Gastroesophageal sphincter (tissue), 4 donors: ENCODE data around the gene CTNND2. TPM values are rescaled to one million over a fixed set of nuclear protein-coding genes. Genes with fewer than 3 reads are reported as not detected.

Source experiments
- ATAC-seq: fragments of 150-250 bp; one replicate; pipeline ENCODE4 v1.9.1; 2016; ENCODE audit warnings: mild to moderate bottlenecking, moderate library complexity
- H3K27ac ChIP-seq, 4 donors: fragments of 200-600 bp; sonication (generic) in 3 of 4; 1 replicate in 3 of 4; 2 replicates in 1 of 4; pipeline ENCODE4 v1.5.1; 2016 to 2019
- H3K27me3 ChIP-seq: fragments of 200-600 bp; sonication (generic); one replicate; pipeline ENCODE4 v1.5.1; 2019
- H3K36me3 ChIP-seq, 2 donors: fragments of 200-600 bp; sonication (generic); one replicate each; pipeline ENCODE4 v1.5.1; 2019; ENCODE audit warnings: control low read depth in 1 of 2
- H3K4me1 ChIP-seq, 3 donors: fragments of 200-600 bp; sonication (generic); 1 replicate in 2 of 3; 2 replicates in 1 of 3; pipeline ENCODE4 v1.5.1; 2016 to 2019; ENCODE audit warnings: control low read depth in 2 of 3
- H3K4me3 ChIP-seq, 2 donors: fragments of 200-600 bp; sonication (generic); one replicate each; pipeline ENCODE4 v1.5.1; 2019; ENCODE audit warnings: mild to moderate bottlenecking in 1 of 2, moderate library complexity in 1 of 2
- H3K9me3 ChIP-seq, 3 donors: fragments of 200-600 bp; sonication (generic); one replicate each; pipeline ENCODE4 v1.5.1; 2017 to 2019; ENCODE audit warnings: control low read depth in 2 of 3
- EP300 ChIP-seq: sonication (generic); formaldehyde crosslinking; IDR thresholded peaks from one replicate; pipeline ENCODE4 v1.6.1; 2017; ENCODE audit warnings: antibody characterized with exemption, mild to moderate bottlenecking
- POLR2A ChIP-seq, 2 donors: fragments of 450-650 bp; IDR thresholded peaks; one replicate each; pipeline ENCODE4 v1.6.1; 2017; ENCODE audit warnings: antibody characterized with exemption in 2 of 2, mild to moderate bottlenecking in 2 of 2, moderate library complexity in 1 of 2
- POLR2AphosphoS5 ChIP-seq: sonication (generic); formaldehyde crosslinking; IDR thresholded peaks from one replicate; pipeline ENCODE4 v1.6.1; 2017; ENCODE audit warnings: antibody characterized with exemption
- WGBS, 2 donors: methylation state at CpG; one replicate each; pipeline ENCODE4 v1.1.5; 2018; ENCODE audit warnings: low coverage in 1 of 2; 5-methylcytosine and 5-hydroxymethylcytosine counted together
- total RNA-seq, 4 donors: library from RNA; depleted of rRNA; stranded (reverse); fragments of >200 nt; gene quantifications; one replicate each; pipeline ENCODE4 v1.1.0, GENCODE V29; 2016
- TF ChIP-seq, protein P1 (sequence below), 4 experiments: fragments of 200-600 bp in 2 of 4; fragments of 450-650 bp in 2 of 4; sonication (generic) in 1 of 4; IDR thresholded peaks; one replicate each; pipeline ENCODE4 v1.5.1; 2017 to 2019; ENCODE audit warnings: antibody characterized with exemption in 4 of 4, mild to moderate bottlenecking in 2 of 4, moderate library complexity in 2 of 4

The CTNND2 gene
- total RNA-seq, 4 donors from 2014 or later, result 0.40 to 3.1 (median 1.9) TPM

DNA sequence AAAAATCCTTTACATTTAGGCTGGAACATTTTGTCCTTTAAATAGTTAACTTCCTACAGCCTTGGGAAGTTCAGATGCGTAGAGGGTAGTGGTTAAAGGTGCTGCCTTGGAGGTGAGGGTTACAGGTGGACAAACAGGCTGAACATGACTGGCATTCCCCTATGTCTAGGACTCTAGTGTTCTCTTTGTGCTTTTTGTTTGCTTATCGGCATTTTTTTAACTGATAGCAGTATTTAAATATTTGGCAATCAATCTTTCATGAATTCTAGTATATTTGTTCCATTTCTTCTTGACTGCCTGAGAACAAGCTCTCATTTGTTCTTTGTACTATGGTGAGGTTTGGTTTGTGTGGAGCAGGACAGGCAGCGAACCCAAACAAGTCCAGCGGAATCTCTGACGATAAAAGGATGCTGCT, 307.6 kb downstream of the CTNND2 start:
- no peak for ATAC-seq
- Histone ChIP-seq H3K27me3 (no peaks in the 10 kb centered on the region), H3K4me3 (no peak overlapping the region), H3K27ac (no peak overlapping the region), H3K4me1 (no peaks in the 10 kb centered on the region), H3K36me3 (no peaks in the 10 kb centered on the region), H3K9me3 (no peaks in the 10 kb centered on the region)
- 75 to 83% methylated on average over 3 to 5 of the region's 5 CpGs for WGBS, 2 donors
- no peak for TF ChIP-seq EP300
- TF ChIP-seq POLR2A (IDR thresholded peaks at IDR 0.05), result no peak
- TF ChIP-seq POLR2AphosphoS5, result no peak
- TF ChIP-seq, protein P1, sequence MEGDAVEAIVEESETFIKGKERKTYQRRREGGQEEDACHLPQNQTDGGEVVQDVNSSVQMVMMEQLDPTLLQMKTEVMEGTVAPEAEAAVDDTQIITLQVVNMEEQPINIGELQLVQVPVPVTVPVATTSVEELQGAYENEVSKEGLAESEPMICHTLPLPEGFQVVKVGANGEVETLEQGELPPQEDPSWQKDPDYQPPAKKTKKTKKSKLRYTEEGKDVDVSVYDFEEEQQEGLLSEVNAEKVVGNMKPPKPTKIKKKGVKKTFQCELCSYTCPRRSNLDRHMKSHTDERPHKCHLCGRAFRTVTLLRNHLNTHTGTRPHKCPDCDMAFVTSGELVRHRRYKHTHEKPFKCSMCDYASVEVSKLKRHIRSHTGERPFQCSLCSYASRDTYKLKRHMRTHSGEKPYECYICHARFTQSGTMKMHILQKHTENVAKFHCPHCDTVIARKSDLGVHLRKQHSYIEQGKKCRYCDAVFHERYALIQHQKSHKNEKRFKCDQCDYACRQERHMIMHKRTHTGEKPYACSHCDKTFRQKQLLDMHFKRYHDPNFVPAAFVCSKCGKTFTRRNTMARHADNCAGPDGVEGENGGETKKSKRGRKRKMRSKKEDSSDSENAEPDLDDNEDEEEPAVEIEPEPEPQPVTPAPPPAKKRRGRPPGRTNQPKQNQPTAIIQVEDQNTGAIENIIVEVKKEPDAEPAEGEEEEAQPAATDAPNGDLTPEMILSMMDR (IDR thresholded peaks at IDR 0.05), result no peak

- TF ChIP-seq, protein P1 (IDR thresholded peaks at IDR 0.05), result no peak
- TF ChIP-seq EP300 (no peak), POLR2A (IDR thresholded peaks at IDR 0.05) (no peak), POLR2AphosphoS5 (no peak)
- no peak for ATAC-seq
- H3K4me1 ChIP-seq, result no peaks in the 10 kb centered on the region
- 25 to 40% methylated on average over 1 of the region's 1 CpG for WGBS, 2 donors
- no peaks in the 10 kb centered on the region for H3K9me3 ChIP-seq
- H3K4me3 ChIP-seq, result no peak overlapping the region
- no peaks in the 10 kb centered on the region for H3K27me3 ChIP-seq
- H3K27ac ChIP-seq, result no peak overlapping the region
- no peaks in the 10 kb centered on the region for H3K36me3 ChIP-seq
Observed at GRCh38 chr5:11596185-11596584, 308.1 kb downstream of the CTNND2 start.

DNA sequence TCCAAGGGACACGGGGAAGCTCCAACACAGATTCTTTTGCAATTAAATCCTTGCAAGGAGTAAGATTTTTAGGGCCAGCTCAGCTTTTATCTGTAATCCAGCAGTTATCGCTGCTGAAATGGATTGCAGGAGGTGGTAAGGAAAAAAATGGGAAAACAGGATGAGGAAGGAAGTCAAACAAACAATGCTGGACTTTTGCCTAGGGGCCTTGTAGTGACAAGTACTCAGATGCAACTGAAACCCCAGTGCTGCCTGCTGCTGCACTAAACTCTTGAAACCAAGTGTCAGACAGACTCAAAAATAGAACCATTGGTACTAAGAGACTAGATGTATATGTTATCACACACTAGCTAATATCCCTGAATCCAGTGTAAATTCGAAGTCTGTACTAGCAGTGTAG, 309.2 kb downstream of the CTNND2 start:
- Histone ChIP-seq H3K27ac (no peak overlapping the region), H3K9me3 (no peaks in the 10 kb centered on the region), H3K4me1 (no peaks in the 10 kb centered on the region), H3K4me3 (no peak overlapping the region), H3K36me3 (no peaks in the 10 kb centered on the region), H3K27me3 (no peaks in the 10 kb centered on the region)
- ATAC-seq, result no peak
- WGBS, 2 donors, result 20 to 29% methylated on average over 3 of the region's 3 CpGs
- TF ChIP-seq, protein P1 (IDR thresholded peaks at IDR 0.05), result no peak
- TF ChIP-seq POLR2A (IDR thresholded peaks at IDR 0.05), result no peak
- no peak for TF ChIP-seq POLR2AphosphoS5
- no peak for TF ChIP-seq EP300

- TF ChIP-seq EP300, result no peak
- TF ChIP-seq, protein P1 (IDR thresholded peaks at IDR 0.05), result no peak
- no peak for TF ChIP-seq POLR2AphosphoS5
- TF ChIP-seq POLR2A (IDR thresholded peaks at IDR 0.05), result no peak
- no peaks in the 10 kb centered on the region for H3K27me3 ChIP-seq
- H3K9me3 ChIP-seq, result no peaks in the 10 kb centered on the region
- H3K27ac ChIP-seq, result no peak overlapping the region
- no peaks in the 10 kb centered on the region for H3K4me1 ChIP-seq
- H3K4me3 ChIP-seq, result no peak overlapping the region
- no peaks in the 10 kb centered on the region for H3K36me3 ChIP-seq
- ATAC-seq, result no peak
- 79 to 90% methylated on average over 2 of the region's 2 CpGs for WGBS, 2 donors
Observed at GRCh38 chr5:11594021-11594420, 310.2 kb downstream of the CTNND2 start.

DNA sequence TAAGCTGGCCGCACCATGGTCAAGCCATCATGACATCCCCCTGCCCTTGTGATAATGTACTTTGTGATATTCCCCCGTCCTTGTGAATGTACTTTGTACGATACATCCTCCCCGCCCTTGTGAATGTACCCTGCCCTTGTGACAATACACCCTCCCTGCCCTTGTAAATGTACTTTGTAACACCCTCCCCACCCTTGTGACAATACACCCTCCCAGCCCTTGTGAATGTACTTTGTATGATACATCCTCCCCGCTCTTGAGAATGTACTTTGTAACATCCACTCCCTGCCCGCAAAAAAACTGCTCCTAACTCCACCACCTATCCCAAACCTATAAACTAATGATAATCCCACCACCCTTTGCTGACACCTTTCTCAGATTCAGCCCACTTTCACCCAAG, 313.8 kb downstream of the CTNND2 start:
- Histone ChIP-seq H3K4me3 (no peak overlapping the region), H3K36me3 (no peaks in the 10 kb centered on the region), H3K4me1 (no peaks in the 10 kb centered on the region), H3K27me3 (peaks cover 5% of the 10 kb centered on the region), H3K27ac (no peak overlapping the region), H3K9me3 (no peaks in the 10 kb centered on the region)
- ATAC-seq, result no peak
- TF ChIP-seq POLR2AphosphoS5 (no peak), EP300 (no peak)
- TF ChIP-seq, protein P1 (IDR thresholded peaks at IDR 0.05), result no peak
- WGBS, 2 donors, result 90 to 92% methylated on average over 6 of the region's 6 CpGs
